ENCODE data around the gene LRCH1.

Gene LRCH1

GRCh38 chr13:46782066-46782465 lies 229.1 kb downstream of the LRCH1 start:
- no peak for TF ChIP-seq ELF4 (IDR thresholded peaks at IDR 0.05)
- TF ChIP-seq PKNOX1 (IDR thresholded peaks at IDR 0.05) = no peak
- TF ChIP-seq CTBP1 (IDR thresholded peaks at IDR 0.05; ENCODE audit: borderline replicate concordance) = no peak
- no peak for TF ChIP-seq NFRKB (IDR thresholded peaks at IDR 0.05)
- TF ChIP-seq ARNT (IDR thresholded peaks at IDR 0.05) = no peak
- TF ChIP-seq ZNF384 (IDR thresholded peaks at IDR 0.05) = no peak
- TF ChIP-seq FOXA1 (IDR thresholded peaks at IDR 0.05) = no peak
- TF ChIP-seq L3MBTL2 (conservative IDR thresholded peaks at IDR 0.05) = no peak
- TF ChIP-seq SUZ12 (IDR thresholded peaks at IDR 0.05) = no peak
- no peak for TF ChIP-seq FOXK2 (IDR thresholded peaks at IDR 0.05)
- TF ChIP-seq TARDBP (IDR thresholded peaks at IDR 0.05) = no peak
- TF ChIP-seq HDGF (IDR thresholded peaks at IDR 0.05; ENCODE audit: borderline replicate concordance) = no peak
- TF ChIP-seq BHLHE40 (IDR thresholded peaks at IDR 0.05; ENCODE audit: borderline replicate concordance) = no peak
- TF ChIP-seq SP1 (IDR thresholded peaks at IDR 0.05) = no peak
- POLR2A ChIA-PET = no interaction called here
- no peak for DNase-seq (ENCODE audit: extremely low spot score)
- CTCF ChIA-PET = no interaction called here

GRCh38 chr13:46782691-46783090 lies 229.7 kb downstream of the LRCH1 start:
- no peak for DNase-seq (ENCODE audit: extremely low spot score)
- ChIA-PET CTCF (no interaction called here), POLR2A (no interaction called here)
- TF ChIP-seq PKNOX1 (IDR thresholded peaks at IDR 0.05) (no peak), CTBP1 (IDR thresholded peaks at IDR 0.05; ENCODE audit: borderline replicate concordance) (no peak), TARDBP (IDR thresholded peaks at IDR 0.05) (no peak)

DNA sequence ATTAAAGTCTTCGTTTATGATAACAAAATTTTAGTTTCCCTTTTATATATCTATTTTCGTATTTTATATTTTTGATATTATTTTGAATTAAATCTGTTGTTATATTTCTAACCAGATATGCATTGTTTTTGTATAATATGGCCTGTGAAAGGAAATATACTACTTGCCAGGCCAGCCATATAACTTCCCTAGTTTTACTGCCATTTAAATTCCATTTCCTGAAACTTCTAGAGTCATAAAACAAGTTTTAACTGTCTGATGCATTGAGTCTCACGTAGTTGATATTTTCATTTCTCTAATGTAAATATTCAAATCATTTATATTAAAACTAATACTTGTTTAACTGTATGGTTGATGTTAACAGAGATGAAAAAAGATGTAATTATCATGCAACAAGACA lies 230.5 kb downstream of the LRCH1 start:
- ChIA-PET POLR2A (no interaction called here), CTCF (no interaction called here)
- no peak for TF ChIP-seq ELF4 (IDR thresholded peaks at IDR 0.05)
- TF ChIP-seq ZNF384 (IDR thresholded peaks at IDR 0.05) = no peak
- TF ChIP-seq FOXA1 (IDR thresholded peaks at IDR 0.05) = no peak
- TF ChIP-seq TARDBP (IDR thresholded peaks at IDR 0.05) = no peak
- no peak for TF ChIP-seq CTBP1 (IDR thresholded peaks at IDR 0.05; ENCODE audit: borderline replicate concordance)
- TF ChIP-seq BHLHE40 (IDR thresholded peaks at IDR 0.05; ENCODE audit: borderline replicate concordance) = no peak
- no peak for TF ChIP-seq FOXK2 (IDR thresholded peaks at IDR 0.05)
- TF ChIP-seq ARNT (IDR thresholded peaks at IDR 0.05) = no peak
- no peak for TF ChIP-seq SP1 (IDR thresholded peaks at IDR 0.05)
- TF ChIP-seq HDGF (IDR thresholded peaks at IDR 0.05; ENCODE audit: borderline replicate concordance) = no peak
- no peak for TF ChIP-seq NFRKB (IDR thresholded peaks at IDR 0.05)
- TF ChIP-seq L3MBTL2 (conservative IDR thresholded peaks at IDR 0.05) = no peak
- no peak for TF ChIP-seq PKNOX1 (IDR thresholded peaks at IDR 0.05)
- no peak for TF ChIP-seq SUZ12 (IDR thresholded peaks at IDR 0.05)
- TF ChIP-seq FOXM1 (IDR thresholded peaks at IDR 0.05; ENCODE audit: borderline replicate concordance) = no peak
- no peak for TF ChIP-seq LEF1 (IDR thresholded peaks at IDR 0.05; ENCODE audit: borderline replicate concordance)
- DNase-seq (ENCODE audit: extremely low spot score) = no peak

- ChIA-PET CTCF (no interaction called here), POLR2A (no interaction called here)
- TF ChIP-seq PKNOX1 (IDR thresholded peaks at IDR 0.05) (no peak), L3MBTL2 (conservative IDR thresholded peaks at IDR 0.05) (no peak), LEF1 (IDR thresholded peaks at IDR 0.05; ENCODE audit: borderline replicate concordance) (no peak), BHLHE40 (IDR thresholded peaks at IDR 0.05; ENCODE audit: borderline replicate concordance) (no peak), FOXM1 (IDR thresholded peaks at IDR 0.05; ENCODE audit: borderline replicate concordance) (no peak), HDGF (IDR thresholded peaks at IDR 0.05; ENCODE audit: borderline replicate concordance) (no peak), SP1 (IDR thresholded peaks at IDR 0.05) (no peak), ELF4 (IDR thresholded peaks at IDR 0.05) (no peak), FOXA1 (IDR thresholded peaks at IDR 0.05) (no peak), ARNT (IDR thresholded peaks at IDR 0.05) (no peak), NFRKB (IDR thresholded peaks at IDR 0.05) (no peak), FOXK2 (IDR thresholded peaks at IDR 0.05) (no peak), ZNF384 (IDR thresholded peaks at IDR 0.05) (no peak), CTBP1 (IDR thresholded peaks at IDR 0.05; ENCODE audit: borderline replicate concordance) (no peak)
- DNase-seq (ENCODE audit: extremely low spot score) = no peak
These were observed 242.4 kb downstream of the LRCH1 start for GRCh38 chr13:46795321-46795720.

- ChIA-PET POLR2A (interaction anchor here (0.7 kb wide), 1 partner anchor 17 kb away, joined by 3 read pairs; no protein-coding TSS in a partner anchor), CTCF (no interaction called here)
- no peak for DNase-seq (ENCODE audit: extremely low spot score)
- TF ChIP-seq FOXA1 (IDR thresholded peaks at IDR 0.05) (no peak), SUZ12 (IDR thresholded peaks at IDR 0.05) (no peak)
These were observed 243.2 kb downstream of the LRCH1 start for GRCh38 chr13:46796129-46796514.

Measured in HEK293T (cell line).